ENCODE data around the gene ZC2HC1B.
"Not testable (repeated sequence)": the region's sequence is repeated elsewhere in the genome, so short reads cannot be mapped to it uniquely, and the experiment has no call there.

The ZC2HC1B gene

DNA sequence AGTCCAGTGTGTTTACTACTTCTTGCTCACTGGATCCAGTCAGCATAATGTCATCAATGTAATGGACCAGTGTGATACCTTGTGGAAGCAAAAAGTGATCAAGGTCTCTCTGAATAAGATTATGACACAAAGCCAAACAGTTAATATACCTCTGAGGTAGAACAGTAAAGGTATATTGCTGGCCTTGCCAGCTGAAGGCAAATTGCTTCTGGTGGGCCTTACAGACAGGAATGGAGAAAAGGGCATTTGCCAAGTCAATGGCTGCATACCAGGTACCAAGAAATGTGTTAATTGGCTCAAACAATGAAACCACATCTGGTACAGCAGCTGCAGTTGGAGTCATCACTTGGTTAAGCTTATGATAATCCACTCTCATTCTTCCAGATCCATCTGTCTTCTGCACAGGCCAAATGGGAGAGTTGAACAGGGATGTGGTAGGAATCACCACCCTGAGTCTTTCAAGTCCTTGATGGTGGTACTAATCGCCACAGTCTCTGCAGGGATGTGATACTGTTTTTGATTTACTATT, 7.0 kb downstream of the ZC2HC1B start:
- not testable (repeated sequence) for DNase-seq

DNA sequence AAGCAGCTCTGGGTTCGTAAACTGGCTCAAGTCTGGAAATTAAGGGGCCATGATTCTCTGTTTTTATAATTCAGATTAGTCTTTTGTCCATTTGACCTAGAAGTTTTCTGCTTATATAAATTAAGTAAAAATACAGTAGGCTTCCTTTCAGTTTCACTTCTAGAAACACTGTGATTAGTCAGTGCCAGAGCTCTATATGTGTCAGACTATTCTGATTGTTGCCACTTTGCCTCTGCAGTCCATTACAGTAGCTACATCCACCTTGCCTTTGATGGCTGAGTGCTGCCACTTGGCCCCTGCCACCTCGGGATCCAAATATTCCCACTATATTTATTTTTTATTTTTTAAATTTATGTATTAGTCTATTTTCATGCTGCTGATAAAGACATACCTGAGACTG, 7.9 kb downstream of the ZC2HC1B start:
- no peak for DNase-seq

GRCh38 chr6:143873600-143873999, 9.3 kb downstream of the ZC2HC1B start:
- not testable (repeated sequence) for DNase-seq

DNA sequence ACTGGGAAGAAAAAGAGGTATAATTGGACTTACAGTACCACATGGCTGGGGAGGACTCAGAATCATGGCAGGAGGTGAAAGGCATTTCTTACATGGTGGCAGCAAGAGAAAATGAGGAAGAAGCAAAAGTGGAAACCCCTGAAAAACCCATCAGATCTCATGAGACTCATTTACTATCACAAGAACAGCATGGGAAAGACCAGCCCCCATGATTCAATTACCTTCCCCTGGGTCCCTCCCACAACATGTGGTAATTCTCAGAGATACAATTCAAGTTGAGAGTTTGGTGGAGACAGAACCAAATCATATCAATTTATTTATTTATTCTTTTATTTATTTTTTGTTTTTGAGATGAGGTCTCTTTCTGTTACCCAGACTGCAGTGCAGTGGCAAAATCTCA, 10.2 kb downstream of the ZC2HC1B start:
- DNase-seq, result not testable (repeated sequence)

DNA sequence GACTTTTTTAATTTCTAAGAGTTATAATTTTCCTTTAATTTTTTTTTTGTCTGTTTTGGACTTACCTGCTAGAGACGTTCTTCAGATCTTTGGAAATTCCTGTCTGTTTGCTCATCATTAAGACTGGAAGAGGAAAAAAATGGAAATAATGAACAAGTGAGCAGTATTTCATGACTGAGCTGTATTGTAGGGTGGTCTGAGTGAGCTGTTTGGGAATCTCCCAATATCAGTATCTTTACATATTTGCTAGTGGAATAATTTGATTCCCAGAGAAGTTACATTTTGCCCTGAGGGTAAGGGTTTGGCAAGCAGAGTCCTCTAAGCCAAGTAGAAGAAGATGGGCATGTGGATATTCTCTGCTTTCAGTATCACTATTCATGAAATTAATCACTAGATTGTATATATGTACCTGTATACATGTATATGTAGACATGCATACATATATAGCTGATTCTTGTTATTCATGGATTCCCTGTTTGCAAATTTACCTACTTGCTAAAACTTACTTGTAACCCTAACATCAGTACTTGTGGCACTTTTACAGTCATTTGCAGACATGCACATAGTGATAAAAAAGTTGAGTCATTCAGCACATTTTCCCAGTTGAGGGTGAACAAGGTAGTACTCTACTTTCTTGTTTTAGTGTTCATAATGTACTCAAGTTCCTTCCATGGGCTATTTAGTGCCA, 13.5 kb downstream of the ZC2HC1B start:
- no peak for DNase-seq

GRCh38 chr6:143878272-143878760, 14.0 kb downstream of the ZC2HC1B start:
- DNase-seq, result no peak

GRCh38 chr6:143880412-143880811, 16.1 kb downstream of the ZC2HC1B start:
- no peak for DNase-seq

DNA sequence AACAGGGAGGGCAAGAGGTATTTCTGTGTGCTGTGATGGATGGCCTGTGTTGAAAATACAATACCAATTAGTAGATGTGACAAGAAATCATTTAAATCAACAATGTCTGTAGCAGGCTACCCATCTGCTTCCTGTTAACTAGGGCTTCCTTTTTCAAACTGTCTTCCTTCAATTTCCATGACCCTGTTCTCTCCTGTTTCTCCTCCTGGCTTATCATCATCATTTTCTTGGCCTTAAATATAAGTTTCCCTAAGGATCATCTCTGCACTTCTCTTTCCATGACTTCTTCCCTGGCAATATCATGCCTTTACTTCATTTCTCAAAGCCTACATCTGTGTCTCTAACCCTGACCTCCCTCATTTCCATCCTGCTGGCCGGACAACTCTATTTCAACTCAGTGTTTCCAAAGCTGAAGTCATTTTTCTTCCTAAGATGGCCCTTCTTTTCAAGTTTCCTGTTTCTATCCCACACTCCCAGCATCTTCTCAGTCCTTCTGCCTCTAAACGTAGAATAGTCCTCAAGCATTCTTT, 18.2 kb downstream of the ZC2HC1B start:
- no peak for DNase-seq

DNA sequence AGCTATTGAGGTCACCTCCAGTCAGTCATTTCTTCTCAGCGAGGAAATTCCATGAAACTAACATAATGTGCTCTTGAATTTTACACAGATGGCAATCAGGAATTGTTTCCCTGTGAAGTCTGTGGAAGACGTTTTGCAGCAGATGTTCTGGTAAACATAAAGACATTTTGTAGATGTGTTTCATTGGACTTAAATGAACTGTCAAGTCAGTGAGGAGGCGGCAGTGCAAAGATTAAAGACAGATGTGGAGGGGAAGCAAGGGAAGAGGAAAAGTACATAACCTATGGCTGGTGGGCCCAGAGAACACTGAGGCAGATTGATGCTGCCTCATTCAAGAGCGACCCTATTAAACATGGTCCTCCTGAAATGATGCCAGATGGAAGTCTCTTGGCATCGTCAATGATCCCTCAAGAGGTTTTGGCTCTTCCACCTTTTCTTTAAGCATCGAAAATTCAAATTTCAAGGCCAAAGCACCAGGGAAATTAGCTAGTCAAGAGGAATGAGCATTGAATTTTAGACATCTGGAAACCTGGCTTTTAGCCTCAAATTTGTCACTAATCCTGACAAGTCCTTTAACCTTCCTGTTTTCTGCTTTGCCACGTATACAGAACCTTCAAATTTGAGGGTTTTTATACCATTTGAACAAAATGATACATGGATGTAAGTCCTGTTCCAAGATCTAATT, 20.1 kb downstream of the ZC2HC1B start:
- DNase-seq, result no peak

DNA sequence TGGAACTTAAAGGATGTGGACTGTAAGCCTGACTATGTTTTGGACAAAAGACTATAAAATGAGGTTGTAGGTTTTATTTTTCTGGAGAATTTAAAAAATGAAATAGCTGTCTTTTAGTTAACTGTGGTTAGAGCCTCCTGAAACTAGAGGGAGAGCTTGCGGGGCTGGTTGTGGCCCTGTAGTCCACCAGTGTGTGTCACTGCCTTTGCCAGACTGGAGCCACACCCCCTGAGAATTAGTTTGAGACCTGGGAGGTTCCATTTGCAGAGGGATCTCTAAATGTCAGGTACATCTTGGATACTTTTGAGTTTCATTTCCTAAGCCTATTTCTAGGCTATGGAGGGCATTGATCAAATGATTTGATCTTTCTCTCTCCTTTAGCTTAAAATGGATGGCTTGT, 20.8 kb downstream of the ZC2HC1B start:
- DNase-seq, result no peak

- no peak for DNase-seq
Measured at GRCh38 chr6:143894655-143895054, 30.4 kb downstream of the ZC2HC1B start.

DNA sequence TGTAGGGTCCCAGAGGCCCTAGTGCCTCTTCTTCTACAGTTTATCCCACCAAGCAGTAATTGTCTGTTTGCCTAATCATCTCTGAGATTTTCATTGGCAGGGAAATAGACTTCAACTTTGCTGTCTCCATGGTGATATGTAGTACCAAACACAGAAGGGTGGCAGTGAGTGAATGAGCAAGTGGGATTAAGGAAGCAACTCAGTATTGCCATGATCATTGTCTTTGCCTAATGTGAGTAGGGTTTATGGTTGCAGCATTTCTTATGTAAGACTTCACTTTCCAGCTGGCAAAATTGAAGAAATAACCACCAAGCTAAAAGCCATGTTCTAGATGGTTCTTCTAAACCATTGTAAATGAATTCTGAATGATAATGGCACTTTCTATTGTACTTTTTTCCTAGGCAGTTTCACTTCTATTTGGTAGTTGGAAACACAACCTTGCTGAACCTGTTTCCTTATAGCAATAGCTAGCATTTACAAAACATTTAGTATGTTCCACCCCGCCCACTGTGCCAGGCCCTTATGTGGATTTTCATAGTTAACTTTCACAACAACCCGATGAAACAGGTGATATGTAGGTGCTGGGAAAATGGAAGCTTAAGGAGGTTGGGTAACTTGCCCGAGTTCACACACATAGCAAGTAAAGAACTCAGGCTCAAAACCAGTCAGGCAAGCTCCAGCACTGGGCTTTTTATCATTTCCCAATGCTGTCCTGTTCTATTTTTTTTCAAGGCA, 32.0 kb downstream of the ZC2HC1B start:
- no peak for DNase-seq

GRCh38 chr6:143900358-143900757, 36.1 kb downstream of the ZC2HC1B start:
- no peak for DNase-seq

GRCh38 chr6:143901885-143902750, 37.8 kb downstream of the ZC2HC1B start:
- no peak for DNase-seq

DNA sequence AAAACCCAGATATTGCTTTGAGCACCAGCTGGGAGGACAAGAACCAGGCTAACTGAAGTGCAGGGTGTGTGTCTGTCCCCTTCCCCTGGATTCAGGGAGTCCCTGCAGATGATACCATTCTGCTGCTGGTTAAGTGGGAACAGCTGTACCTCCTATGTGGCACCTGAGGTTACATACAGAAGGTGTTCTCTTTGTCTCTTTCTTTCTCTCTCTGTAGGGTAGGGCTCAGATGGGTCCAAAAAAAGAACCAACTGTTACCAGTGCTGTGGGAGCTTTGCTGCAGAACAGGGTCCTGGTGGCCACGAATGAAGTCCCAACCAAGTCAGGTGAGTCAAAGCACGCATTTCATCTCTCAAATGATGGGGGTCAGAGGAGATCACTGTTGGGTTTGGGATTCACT, 38.6 kb downstream of the ZC2HC1B start:
- DNase-seq, result no peak

DNA sequence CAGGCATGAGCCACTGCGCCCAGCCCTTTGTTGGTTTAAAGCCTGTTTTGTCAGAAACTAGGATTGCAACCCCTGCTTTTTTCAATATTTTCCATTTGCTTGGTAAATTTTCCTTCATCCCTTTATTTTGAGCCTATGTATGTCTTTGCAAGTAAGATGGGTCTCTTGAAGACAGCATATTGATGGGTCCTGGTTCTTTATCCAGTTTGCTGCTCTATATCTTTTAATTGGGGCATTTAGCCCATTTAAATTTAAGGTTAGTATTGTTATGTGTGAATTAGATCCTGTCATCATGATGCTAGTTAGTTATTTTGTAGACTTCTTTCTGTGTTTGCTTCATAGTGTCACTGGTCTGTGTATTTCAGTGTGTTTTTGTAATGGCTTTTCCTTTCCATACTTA, 46.8 kb downstream of the ZC2HC1B start:
- no peak for DNase-seq

GRCh38 chr6:143912671-143913070, 48.4 kb downstream of the ZC2HC1B start:
- DNase-seq, result no peak

GRCh38 chr6:143917026-143917425, 52.8 kb downstream of the ZC2HC1B start:
- not testable (repeated sequence) for DNase-seq

GRCh38 chr6:143928853-143929252, 64.6 kb downstream of the ZC2HC1B start:
- no peak for DNase-seq

GRCh38 chr6:143929975-143930374, 65.7 kb downstream of the ZC2HC1B start:
- DNase-seq, result no peak

- no peak for DNase-seq
Measured at GRCh38 chr6:143934331-143934730, 70.1 kb downstream of the ZC2HC1B start.

GRCh38 chr6:143934867-143935266, 70.6 kb downstream of the ZC2HC1B start:
- no peak for DNase-seq

Data from effector CD4-positive, alpha-beta T cell (primary cell).